AG20443 (cell line): Measurements from ENCODE around the gene CATSPERE.
"Not testable (repeated sequence)": the region's sequence is repeated elsewhere in the genome, so short reads cannot be mapped to it uniquely, and the experiment has no call there.

Experiments
- DNase-seq: peaks from one replicate; pipeline ENCODE4 v3.0.0; 2012; ENCODE audit warnings: low spot score, mixed read lengths

CATSPERE gene

DNA sequence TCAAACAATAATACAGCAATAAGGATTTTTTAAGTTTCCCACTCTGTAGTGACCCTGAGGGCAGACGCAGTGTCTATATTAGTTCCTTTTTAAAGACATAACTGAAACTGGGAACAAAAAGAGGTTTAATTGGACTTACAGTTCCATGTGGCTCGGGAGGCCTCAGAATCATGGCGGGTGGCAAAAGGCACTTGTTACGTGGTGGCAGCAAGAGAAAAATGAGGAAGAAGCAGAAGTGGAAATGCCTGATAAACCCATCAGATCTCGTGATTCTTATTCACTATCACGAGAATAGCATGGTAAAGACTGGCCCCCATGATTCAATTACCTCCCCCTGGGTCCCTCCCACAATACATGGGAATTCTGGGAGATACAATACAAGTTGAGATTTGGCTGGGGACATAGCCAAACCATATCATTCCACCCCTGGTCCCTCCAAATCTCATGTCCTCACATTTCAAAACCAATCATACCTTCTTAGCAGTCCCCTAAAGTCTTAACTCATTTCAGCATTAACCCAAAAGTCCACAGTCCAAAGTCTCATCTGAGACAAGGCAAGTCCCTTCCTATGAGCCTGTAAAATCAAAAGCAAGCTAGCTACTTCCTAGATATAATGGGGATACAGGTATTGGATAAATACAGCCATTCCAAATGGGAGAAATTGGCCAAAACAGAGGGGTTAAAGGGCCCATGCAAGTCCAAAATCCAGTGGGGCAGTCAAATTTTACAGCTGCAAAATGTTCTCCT is 205.8 kb downstream of the CATSPERE start:
- not testable (repeated sequence) for DNase-seq

DNA sequence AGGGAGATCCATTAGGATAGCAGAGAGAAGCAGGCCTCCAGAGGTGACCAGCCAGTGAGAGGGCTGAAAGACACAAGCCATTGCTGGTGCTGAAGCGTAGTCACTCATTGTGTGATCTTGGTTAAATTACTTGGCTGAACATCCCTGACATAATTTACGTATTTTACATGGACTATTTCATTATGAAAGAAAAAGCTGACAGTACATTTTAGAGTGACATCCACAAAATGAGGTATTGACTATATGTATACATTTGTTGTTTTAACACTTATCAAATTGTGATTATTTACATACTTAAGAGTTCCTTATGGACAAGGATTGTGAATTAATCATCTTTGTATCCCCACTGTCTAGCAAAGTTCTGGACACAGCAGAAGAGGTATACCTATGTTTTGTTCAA is 206.7 kb downstream of the CATSPERE start:
- no peak for DNase-seq

DNA sequence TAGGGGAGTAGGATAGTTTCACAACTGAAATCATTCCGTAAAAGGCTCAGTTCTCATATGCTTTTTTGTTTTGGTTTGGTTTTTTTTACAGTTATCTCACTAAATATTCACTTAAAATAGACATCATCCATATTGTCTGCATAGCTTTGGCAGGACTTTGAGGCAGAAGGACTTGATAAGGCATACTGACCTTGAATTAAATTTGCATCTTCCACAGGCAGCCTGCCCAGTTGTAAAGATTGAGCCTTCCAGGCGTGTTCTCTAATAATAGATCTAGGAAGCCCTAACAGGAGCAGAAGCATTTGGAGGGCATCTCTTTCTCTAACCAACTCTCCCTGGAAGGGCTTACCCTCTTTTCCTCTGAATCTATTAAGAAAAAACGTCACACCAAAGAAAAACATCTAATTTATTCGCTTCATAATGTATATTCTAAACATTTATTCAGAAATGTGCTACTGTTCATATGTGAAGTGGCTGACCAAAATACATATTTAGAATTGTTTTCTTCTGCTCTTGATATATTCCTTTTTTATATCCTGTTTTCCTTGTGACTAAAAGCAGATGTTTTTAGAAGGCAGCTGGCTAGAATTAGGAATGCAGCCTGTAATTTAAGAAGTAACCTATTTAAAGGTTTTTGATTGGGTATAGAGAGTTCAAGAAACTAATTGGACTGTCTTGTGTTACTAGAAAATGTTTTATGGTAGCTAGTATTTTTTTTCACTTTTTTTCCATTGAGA is 212.0 kb downstream of the CATSPERE start:
- peak; percentile 16 for DNase-seq

DNA sequence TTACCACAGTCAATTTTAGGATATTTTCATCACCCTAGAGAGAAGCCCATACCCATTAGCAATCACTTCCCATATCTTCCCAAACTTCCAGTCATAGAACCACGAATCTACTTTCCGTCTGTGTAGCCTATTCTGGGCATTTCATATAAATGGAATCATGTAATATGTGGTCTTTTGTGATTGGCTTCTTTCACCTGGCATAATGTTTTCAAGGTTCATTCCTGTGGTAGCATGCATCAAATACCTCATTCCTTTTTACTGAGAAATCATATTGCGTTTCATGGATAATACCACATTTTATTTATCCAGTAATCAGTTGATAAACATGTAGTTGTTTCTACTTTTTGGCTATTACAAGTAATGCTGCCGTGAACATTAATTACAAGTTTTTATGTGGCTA is 213.4 kb downstream of the CATSPERE start:
- DNase-seq = no peak

DNA sequence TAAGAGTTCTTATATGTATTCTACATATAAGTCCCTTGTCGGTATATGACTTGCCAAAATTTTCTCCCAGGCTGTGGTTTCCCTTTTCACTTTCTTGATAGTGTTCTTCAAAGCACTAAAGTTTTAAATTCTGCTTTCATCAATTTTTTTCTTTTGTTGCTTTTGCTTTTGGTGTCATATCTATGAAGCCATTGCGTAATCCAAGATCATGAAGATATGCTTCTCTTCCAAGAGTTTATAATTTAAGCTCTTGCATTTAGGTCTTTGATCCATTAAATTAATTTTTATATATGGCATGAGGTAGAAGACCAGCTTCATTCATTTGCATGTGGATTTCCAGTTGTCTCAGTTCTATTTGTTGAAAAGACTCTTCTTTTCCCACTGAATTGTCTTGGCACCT is 214.1 kb downstream of the CATSPERE start:
- no peak for DNase-seq

DNA sequence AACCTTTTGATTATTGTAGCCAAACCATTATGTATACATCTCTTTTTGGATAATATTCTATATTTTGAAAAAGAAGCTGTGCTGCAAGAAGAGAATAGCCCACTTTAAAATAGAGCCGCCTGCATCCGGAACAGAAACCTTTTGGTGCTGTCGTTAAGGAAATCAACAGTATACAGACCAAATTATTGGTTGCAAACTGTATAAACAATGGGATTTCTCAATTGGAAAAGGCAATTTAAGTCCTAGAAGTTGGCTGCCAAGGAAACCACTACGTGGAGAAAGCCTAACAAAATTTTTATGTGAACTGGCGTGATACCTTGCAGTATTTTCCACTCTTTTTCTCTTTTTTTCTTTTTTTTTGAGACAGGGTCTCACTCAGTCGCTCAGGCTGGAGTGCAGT is 217.6 kb downstream of the CATSPERE start:
- DNase-seq = no peak

DNA sequence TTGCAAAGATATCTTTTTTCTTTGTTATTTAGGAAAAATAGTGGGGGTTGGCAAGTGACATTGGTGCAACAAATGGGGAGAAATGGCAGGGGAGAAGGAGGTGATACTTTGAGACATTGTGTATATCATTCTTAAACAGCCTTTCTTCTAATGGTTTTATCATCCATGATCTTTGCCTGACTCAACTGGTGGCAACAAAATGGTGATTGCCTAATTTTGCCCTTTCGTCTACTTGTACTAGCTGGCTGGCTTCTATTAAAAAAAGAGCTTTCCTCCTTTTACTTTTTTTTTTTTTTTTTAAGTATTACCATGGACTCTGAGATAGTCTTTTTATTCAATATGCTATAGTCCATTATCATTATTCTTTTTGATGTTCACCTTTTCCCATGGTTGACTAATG is 219.6 kb downstream of the CATSPERE start:
- DNase-seq = no peak

DNA sequence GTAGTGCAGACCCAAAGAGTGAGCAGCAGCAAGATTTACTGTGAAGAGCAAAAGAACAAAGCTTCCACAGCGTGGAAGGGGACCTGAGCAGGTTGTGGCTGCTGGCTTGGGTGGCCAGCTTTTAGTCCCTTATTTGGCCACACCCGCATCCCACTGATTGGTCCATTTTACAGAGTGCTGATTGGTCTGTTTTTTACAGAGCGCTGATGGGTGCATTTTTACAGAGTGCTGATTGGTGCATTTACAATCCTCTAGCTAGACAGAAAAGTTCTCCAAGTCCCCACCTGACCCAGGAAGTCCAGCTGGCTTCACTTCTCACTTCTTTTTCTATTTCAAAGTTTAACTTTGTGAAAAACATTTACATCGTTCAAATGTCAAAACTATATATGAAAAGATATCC is 221.0 kb downstream of the CATSPERE start:
- DNase-seq = not testable (repeated sequence)
